GM19239 (cell line): ENCODE results near the gene C9orf85.
A peak's percentile ranks its signal among the peaks of the same experiment; 100 is the strongest.
"Not testable (repeated sequence)": the region's sequence is repeated elsewhere in the genome, so short reads cannot be mapped to it uniquely, and the experiment has no call there.

Experiments
- DNase-seq: peaks from one replicate; pipeline ENCODE4 v3.0.0; 2011; ENCODE audit warnings: low spot score; ENCODE audit not compliant: insufficient read length
- FAIRE-seq: peaks from 2 replicates; lab custom pipeline; 2011; peaks lifted over from hg19 to GRCh38; lab: Jason Lieb, UNC

The C9orf85 gene

GRCh38 chr9:71937070-71937625 lies 25.7 kb downstream of the C9orf85 start:
- no peak for FAIRE-seq
- no peak for DNase-seq

- FAIRE-seq: no peak
- DNase-seq: no peak
Observed at GRCh38 chr9:71937898-71938297, 26.5 kb downstream of the C9orf85 start.

GRCh38 chr9:71941060-71941568 lies 29.7 kb downstream of the C9orf85 start:
- no peak for FAIRE-seq
- DNase-seq: no peak

- DNase-seq: no peak
- FAIRE-seq: no peak
Observed at GRCh38 chr9:71941998-71942567, 30.6 kb downstream of the C9orf85 start.

- no peak for FAIRE-seq
- no peak for DNase-seq
Observed at GRCh38 chr9:71944754-71945375, 33.4 kb downstream of the C9orf85 start.

GRCh38 chr9:71954652-71955051 lies 43.2 kb downstream of the C9orf85 start:
- DNase-seq, FAIRE-seq: not testable (repeated sequence)

GRCh38 chr9:71955300-71955915 lies 44.0 kb downstream of the C9orf85 start:
- FAIRE-seq (peak; percentile 26), DNase-seq (no peak)

GRCh38 chr9:71962328-71962727 lies 50.9 kb downstream of the C9orf85 start:
- no peak for FAIRE-seq
- DNase-seq: no peak

- not testable (repeated sequence) for FAIRE-seq, DNase-seq
Observed at GRCh38 chr9:71963471-71963996, 52.1 kb downstream of the C9orf85 start.

GRCh38 chr9:71965403-71965802 lies 54.0 kb downstream of the C9orf85 start:
- FAIRE-seq: no peak

GRCh38 chr9:71966601-71967000 lies 55.2 kb downstream of the C9orf85 start:
- DNase-seq (no peak), FAIRE-seq (no peak)

More at GRCh38 chr9:71965403-71965802, 54.0 kb downstream of the C9orf85 start:
- DNase-seq: no peak

GRCh38 chr9:71968541-71969090 lies 57.2 kb downstream of the C9orf85 start:
- no peak for FAIRE-seq
- no peak for DNase-seq

GRCh38 chr9:71975833-71976232 lies 64.4 kb downstream of the C9orf85 start:
- DNase-seq: no peak
- peak; percentile 77 for FAIRE-seq

- DNase-seq: no peak
- no peak for FAIRE-seq
Observed at GRCh38 chr9:71977003-71977402, 65.6 kb downstream of the C9orf85 start.

- FAIRE-seq (peak; percentile 23), DNase-seq (no peak)
Observed at GRCh38 chr9:71980266-71981190, 69.1 kb downstream of the C9orf85 start.

- no peak for DNase-seq
- FAIRE-seq: no peak
Observed at GRCh38 chr9:71981944-71982343, 70.5 kb downstream of the C9orf85 start.

- FAIRE-seq: no peak
- DNase-seq: no peak
Observed at GRCh38 chr9:71984403-71984802, 73.0 kb downstream of the C9orf85 start.

GRCh38 chr9:71984831-71985281 lies 73.4 kb downstream of the C9orf85 start:
- FAIRE-seq (no peak), DNase-seq (no peak)

- no peak for FAIRE-seq
- DNase-seq: no peak
Observed at GRCh38 chr9:71985297-71985911, 74.0 kb downstream of the C9orf85 start.
